HepG2 (cell line): ENCODE results near the gene KIFC1. TPM values are rescaled to one million over a fixed set of nuclear protein-coding genes. Genes with fewer than 3 reads are reported as not detected.

Source experiments
- ATAD3A ChIP-seq: sonication (generic); formaldehyde crosslinking; IDR thresholded peaks from 2 replicates; pipeline ENCODE4 v1.4.0; 2020; ENCODE audit warnings: missing genetic modification reagents
- CBFB ChIP-seq: sonication (generic); formaldehyde crosslinking; IDR thresholded peaks from 2 replicates; pipeline ENCODE4 v1.4.0; 2020; ENCODE audit warnings: missing genetic modification reagents
- IKZF1 ChIP-seq: fragments of 450-650 bp; IDR thresholded peaks from 2 replicates; pipeline ENCODE4 v1.7.1; 2016
- NCOA2 ChIP-seq: sonication (generic); formaldehyde crosslinking; IDR thresholded peaks from 2 replicates; pipeline ENCODE4 v1.8.0; 2022; ENCODE audit warnings: inconsistent platforms
- NFIC ChIP-seq: IDR thresholded peaks from 2 replicates; pipeline ENCODE4 v1.6.1; 2012; ENCODE audit warnings: mild to moderate bottlenecking, low read length, inconsistent platforms
- NFKBIZ ChIP-seq: IDR thresholded peaks from 2 replicates; pipeline ENCODE4 v1.6.1; 2018; ENCODE audit warnings: missing genetic modification reagents, missing compliant biosample characterization
- SMARCC2 ChIP-seq: fragments of 450-650 bp; IDR thresholded peaks from 2 replicates; pipeline ENCODE4 v1.6.1; 2017; ENCODE audit warnings: antibody characterized with exemption, mild to moderate bottlenecking
- SP5 ChIP-seq: IDR thresholded peaks from 2 replicates; pipeline ENCODE4 v1.6.1; 2016; ENCODE audit warnings: low read depth, borderline replicate concordance
- ZFP36L1 ChIP-seq: sonication (generic); formaldehyde crosslinking; IDR thresholded peaks from 2 replicates; pipeline ENCODE4 v1.8.0; 2022; ENCODE audit warnings: mild to moderate bottlenecking, missing genetic modification reagents, moderate library complexity
- ZNF331 ChIP-seq: sonication (generic); formaldehyde crosslinking; IDR thresholded peaks from 2 replicates; pipeline ENCODE4 v1.4.0; 2020; ENCODE audit warnings: missing genetic modification reagents
- ZNF546 ChIP-seq: sonication (generic); formaldehyde crosslinking; conservative IDR thresholded peaks from 2 replicates; pipeline ENCODE4 v1.8.1; 2023; ENCODE audit warnings: mild to moderate bottlenecking, missing genetic modification reagents
- polyA plus RNA-seq, 8 experiments: library from polyadenylated mRNA; depleted of rRNA in 3 of 8; stranded (reverse) in 7 of 8; unstranded in 1 of 8; fragments of >200 nt; fragmentation: Illumina TruSeq in 4 of 8; extraction: Trizol in 4 of 8; gene quantifications; 2 replicates each; pipeline versions ENCODE4 v1.2.1 to v1.2.3, GENCODE V29; 2011 to 2016; ENCODE audit warnings: low read depth in 4 of 8, missing spikeins in 1 of 8, mixed read lengths in 1 of 8; ENCODE audit not compliant: insufficient read depth in 1 of 8
- total RNA-seq, 5 experiments: library from RNA; depleted of rRNA; stranded (reverse); fragments of >200 nt; fragmentation: Illumina TruSeq; extraction: Trizol; gene quantifications; 2 replicates each; pipeline ENCODE4 v1.2.3, GENCODE V29; 2016; ENCODE audit warnings: low read depth in 1 of 5
- TF ChIP-seq, protein P1 (sequence below): sonication (generic); formaldehyde crosslinking; IDR thresholded peaks from 2 replicates; pipeline ENCODE4 v1.4.0; 2020; ENCODE audit warnings: missing genetic modification reagents
- TF ChIP-seq, protein P2 (sequence below): sonication (generic); formaldehyde crosslinking; IDR thresholded peaks from 2 replicates; pipeline ENCODE4 v1.5.0; 2020; ENCODE audit warnings: missing genetic modification reagents, mild to moderate bottlenecking, borderline replicate concordance
- TF ChIP-seq, protein P3 (sequence below): sonication (generic); formaldehyde crosslinking; IDR thresholded peaks from 2 replicates; pipeline ENCODE4 v1.8.0; 2022; ENCODE audit warnings: missing genetic modification reagents, low read depth, mild to moderate bottlenecking, borderline replicate concordance
- TF ChIP-seq, protein P4 (sequence below): sonication (generic); formaldehyde crosslinking; IDR thresholded peaks from 2 replicates; pipeline ENCODE4 v1.4.0; 2020; ENCODE audit warnings: mild to moderate bottlenecking, missing genetic modification reagents
- TF ChIP-seq, protein P5 (sequence below): sonication (generic); formaldehyde crosslinking; IDR thresholded peaks from 2 replicates; pipeline ENCODE4 v1.4.0; 2020; ENCODE audit warnings: missing genetic modification reagents, borderline replicate concordance

Gene KIFC1
- total and polyA plus RNA-seq, 2 of the 13 experiments (the other 11 are each of a cell fraction or from before 2014, with no cell fraction given), result 25.0 to 45.5 TPM

DNA sequence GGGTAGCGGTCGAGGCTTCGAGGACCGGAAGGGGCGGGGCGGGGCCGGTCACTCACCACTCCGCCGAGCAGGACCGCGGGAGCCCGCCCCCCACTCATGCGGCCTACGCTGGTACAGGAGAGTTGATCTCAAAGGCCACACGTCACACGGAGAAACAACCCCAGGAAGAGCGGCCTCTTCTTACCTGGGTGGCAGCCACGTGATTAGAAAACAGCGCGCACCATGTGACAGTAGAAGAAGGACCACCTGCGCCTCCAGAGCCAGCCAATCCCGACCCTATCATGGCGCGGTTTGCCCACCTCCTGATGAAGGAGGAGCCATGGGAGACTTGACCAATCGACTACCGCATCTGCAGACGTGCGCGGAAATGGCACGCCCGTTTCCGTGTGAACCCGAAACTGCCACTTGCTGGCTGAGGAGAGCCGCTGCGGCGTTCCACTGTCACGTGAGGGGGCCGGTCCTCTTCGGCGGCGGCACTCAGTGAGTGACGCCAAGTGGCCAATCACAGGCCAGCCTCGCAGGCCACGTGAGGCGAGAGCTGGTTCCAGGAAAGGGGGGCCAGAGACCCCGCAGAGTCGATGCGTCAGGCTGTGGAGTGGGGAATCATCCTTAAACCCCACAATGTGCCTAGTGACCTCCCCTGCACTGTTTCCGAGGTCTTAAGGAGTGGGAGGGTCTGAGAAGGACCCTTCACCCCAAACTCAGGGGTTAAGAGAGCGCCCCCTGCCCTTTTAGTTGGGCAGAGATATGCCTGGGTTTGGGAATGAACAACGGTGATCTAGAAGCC is 26.5 kb downstream of the KIFC1 start, which contains the start of gene CUTA (continued):
- TF ChIP-seq, protein P1, sequence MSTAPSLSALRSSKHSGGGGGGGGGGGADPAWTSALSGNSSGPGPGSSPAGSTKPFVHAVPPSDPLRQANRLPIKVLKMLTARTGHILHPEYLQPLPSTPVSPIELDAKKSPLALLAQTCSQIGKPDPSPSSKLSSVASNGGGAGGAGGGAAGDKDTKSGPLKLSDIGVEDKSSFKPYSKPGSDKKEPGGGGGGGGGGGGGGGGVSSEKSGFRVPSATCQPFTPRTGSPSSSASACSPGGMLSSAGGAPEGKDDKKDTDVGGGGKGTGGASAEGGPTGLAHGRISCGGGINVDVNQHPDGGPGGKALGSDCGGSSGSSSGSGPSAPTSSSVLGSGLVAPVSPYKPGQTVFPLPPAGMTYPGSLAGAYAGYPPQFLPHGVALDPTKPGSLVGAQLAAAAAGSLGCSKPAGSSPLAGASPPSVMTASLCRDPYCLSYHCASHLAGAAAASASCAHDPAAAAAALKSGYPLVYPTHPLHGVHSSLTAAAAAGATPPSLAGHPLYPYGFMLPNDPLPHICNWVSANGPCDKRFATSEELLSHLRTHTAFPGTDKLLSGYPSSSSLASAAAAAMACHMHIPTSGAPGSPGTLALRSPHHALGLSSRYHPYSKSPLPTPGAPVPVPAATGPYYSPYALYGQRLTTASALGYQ (CRISPR knock-in tag), result peak; percentile 86
- peak; percentile 76; the same call in 1 of the 2 replicates for TF ChIP-seq SP5 (CRISPR knock-in tag)
- TF ChIP-seq SMARCC2, result no peak; the same call in 1 of the 2 replicates
- no peak for TF ChIP-seq IKZF1
- no peak for TF ChIP-seq NFIC
- no peak for TF ChIP-seq ATAD3A (CRISPR knock-in tag)
- TF ChIP-seq, protein P2, sequence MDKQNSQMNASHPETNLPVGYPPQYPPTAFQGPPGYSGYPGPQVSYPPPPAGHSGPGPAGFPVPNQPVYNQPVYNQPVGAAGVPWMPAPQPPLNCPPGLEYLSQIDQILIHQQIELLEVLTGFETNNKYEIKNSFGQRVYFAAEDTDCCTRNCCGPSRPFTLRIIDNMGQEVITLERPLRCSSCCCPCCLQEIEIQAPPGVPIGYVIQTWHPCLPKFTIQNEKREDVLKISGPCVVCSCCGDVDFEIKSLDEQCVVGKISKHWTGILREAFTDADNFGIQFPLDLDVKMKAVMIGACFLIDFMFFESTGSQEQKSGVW, result peak; percentile 83; the same call in 1 of the 2 replicates
- TF ChIP-seq CBFB (CRISPR knock-in tag), result peak; percentile 60
- TF ChIP-seq, protein P3, sequence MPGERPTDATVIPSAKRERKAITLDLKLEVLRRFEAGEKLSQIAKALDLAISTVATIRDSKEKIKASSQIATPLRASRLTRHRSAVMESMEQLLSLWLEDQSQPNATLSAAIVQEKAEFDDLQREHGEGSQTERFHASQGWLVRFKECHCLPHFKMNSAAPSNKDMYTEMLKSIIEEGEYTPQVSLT (CRISPR knock-in tag), result no peak; the same call in 1 of the 2 replicates
- no peak for TF ChIP-seq ZFP36L1 (CRISPR knock-in tag)
- peak; percentile 80 for TF ChIP-seq NFKBIZ
- TF ChIP-seq ZNF546, result peak; percentile 37; the same call in 1 of the 2 replicates
- TF ChIP-seq, protein P4, sequence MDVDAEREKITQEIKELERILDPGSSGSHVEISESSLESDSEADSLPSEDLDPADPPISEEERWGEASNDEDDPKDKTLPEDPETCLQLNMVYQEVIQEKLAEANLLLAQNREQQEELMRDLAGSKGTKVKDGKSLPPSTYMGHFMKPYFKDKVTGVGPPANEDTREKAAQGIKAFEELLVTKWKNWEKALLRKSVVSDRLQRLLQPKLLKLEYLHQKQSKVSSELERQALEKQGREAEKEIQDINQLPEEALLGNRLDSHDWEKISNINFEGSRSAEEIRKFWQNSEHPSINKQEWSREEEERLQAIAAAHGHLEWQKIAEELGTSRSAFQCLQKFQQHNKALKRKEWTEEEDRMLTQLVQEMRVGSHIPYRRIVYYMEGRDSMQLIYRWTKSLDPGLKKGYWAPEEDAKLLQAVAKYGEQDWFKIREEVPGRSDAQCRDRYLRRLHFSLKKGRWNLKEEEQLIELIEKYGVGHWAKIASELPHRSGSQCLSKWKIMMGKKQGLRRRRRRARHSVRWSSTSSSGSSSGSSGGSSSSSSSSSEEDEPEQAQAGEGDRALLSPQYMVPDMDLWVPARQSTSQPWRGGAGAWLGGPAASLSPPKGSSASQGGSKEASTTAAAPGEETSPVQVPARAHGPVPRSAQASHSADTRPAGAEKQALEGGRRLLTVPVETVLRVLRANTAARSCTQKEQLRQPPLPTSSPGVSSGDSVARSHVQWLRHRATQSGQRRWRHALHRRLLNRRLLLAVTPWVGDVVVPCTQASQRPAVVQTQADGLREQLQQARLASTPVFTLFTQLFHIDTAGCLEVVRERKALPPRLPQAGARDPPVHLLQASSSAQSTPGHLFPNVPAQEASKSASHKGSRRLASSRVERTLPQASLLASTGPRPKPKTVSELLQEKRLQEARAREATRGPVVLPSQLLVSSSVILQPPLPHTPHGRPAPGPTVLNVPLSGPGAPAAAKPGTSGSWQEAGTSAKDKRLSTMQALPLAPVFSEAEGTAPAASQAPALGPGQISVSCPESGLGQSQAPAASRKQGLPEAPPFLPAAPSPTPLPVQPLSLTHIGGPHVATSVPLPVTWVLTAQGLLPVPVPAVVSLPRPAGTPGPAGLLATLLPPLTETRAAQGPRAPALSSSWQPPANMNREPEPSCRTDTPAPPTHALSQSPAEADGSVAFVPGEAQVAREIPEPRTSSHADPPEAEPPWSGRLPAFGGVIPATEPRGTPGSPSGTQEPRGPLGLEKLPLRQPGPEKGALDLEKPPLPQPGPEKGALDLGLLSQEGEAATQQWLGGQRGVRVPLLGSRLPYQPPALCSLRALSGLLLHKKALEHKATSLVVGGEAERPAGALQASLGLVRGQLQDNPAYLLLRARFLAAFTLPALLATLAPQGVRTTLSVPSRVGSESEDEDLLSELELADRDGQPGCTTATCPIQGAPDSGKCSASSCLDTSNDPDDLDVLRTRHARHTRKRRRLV (CRISPR knock-in tag), result peak; percentile 65
- TF ChIP-seq, protein P5, sequence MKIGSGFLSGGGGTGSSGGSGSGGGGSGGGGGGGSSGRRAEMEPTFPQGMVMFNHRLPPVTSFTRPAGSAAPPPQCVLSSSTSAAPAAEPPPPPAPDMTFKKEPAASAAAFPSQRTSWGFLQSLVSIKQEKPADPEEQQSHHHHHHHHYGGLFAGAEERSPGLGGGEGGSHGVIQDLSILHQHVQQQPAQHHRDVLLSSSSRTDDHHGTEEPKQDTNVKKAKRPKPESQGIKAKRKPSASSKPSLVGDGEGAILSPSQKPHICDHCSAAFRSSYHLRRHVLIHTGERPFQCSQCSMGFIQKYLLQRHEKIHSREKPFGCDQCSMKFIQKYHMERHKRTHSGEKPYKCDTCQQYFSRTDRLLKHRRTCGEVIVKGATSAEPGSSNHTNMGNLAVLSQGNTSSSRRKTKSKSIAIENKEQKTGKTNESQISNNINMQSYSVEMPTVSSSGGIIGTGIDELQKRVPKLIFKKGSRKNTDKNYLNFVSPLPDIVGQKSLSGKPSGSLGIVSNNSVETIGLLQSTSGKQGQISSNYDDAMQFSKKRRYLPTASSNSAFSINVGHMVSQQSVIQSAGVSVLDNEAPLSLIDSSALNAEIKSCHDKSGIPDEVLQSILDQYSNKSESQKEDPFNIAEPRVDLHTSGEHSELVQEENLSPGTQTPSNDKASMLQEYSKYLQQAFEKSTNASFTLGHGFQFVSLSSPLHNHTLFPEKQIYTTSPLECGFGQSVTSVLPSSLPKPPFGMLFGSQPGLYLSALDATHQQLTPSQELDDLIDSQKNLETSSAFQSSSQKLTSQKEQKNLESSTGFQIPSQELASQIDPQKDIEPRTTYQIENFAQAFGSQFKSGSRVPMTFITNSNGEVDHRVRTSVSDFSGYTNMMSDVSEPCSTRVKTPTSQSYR (CRISPR knock-in tag), result 0 out of 2 replicates have a peak, but pooled peaks have one; percentile 29
- peak; percentile 39; the same call in 1 of the 2 replicates for TF ChIP-seq NCOA2 (CRISPR knock-in tag)
- TF ChIP-seq ZNF331 (CRISPR knock-in tag), result peak; percentile 49; the same call in 1 of the 2 replicates
